UCSD-AML1 (cell line): ENCODE data around the gene SDHB.
A peak's percentile ranks its signal among the peaks of the same experiment; 100 is the strongest.

Experiments used
- DNase-seq: peaks from one replicate; lab custom pipeline; 2025; ENCODE audit not compliant: unreplicated experiment; lab: John Stamatoyannopoulos, UW

Gene SDHB

DNA sequence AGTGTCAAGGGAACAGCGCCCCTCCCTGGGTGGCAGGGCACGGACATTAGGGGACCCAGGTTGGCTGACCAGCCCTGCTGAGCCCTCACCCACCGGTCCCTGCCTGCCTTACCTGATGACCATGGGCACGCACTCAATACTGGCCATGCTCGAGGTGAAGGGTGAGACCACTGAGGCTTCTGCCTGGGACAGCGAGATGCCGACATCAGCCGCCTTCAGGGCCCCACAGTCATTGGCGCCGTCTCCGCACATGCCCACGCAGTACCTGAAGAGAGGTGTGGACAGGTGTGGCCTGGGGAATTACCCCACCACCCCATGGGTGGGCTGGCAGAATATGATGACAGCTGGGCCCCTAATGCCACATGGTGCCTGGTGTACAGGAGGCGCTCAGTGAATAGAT lies 65.6 kb downstream of the SDHB start:
- DNase-seq, result no peak

DNA sequence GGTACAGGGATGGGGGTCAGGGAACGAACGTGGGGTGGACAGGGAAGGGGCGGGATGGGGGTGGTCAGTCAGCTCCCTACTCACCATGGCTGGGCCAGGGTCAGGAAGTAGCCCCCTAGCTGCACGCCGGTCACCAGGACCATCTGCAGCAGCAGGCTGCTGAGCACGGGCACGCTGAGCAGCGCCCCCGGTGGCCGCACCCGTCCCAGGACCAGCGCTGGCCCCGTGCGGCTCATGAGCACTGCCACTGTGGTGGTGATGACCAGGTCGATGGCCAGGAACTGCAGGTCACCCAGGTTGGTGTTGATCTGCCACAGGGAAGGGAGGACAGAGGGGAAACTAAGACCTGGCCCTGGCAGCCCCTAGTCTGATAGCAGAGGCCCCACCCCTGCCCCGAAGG lies 66.9 kb downstream of the SDHB start:
- no peak for DNase-seq

DNA sequence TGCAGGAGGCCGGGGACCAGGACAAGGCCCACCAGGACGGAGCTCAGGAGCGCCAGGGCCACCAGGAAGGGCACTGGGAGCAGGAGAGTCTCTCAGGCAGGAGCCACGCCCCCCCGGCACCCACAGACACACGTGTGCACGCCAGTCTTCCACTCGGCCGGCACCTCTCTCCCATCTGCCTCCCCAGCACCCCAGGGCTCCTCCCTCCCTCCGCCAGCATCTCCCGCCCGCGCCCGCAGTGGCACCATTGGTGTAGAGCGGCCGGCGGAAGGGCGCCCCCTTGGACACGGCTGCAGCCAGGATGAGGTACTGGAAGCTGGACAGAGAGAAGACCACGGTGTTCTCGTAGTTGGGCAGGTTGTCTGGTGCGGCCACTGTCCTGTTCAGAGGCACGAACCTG lies 67.3 kb downstream of the SDHB start:
- no peak for DNase-seq

DNA sequence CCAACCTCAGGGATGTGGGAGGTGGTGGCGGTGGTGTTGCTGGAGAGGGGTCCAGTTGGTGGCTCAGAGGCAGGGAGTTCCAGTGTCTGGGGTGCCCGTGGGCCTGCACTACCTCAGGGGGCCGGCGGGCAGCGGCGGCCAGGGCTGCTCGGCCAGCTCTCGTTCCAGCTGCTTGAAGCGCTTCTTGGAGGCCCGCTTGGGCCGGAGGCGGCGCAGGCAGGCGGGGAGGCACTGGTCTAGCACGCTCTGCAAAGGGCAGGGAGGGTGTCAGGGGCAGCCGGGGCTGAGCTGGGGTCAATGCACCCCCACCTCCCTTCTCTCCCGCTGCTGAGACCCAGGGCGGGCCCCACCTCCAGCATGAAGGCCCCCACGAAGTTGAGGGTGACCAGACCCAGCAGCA lies 67.7 kb downstream of the SDHB start:
- no peak for DNase-seq

DNA sequence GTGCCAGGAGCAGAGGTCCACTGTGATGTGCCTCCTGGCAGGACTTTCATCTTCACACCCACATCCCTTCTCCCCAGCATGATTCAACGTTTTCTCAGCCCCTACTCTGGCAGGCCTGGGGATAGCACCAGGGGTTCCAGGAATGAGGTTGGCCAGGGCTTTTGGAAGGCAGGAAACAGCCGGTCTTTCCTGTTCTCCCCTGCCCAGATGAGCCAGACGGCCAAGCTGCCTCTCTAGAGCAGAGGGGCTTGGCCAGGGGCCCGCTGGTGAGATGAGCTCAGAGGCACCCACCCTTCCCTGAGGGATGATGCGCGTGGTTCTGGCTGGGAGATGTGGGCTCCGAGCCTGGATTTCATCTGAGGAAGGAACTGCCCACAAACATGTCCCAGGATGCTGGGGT lies 69.1 kb downstream of the SDHB start:
- peak; percentile 40 for DNase-seq

DNA sequence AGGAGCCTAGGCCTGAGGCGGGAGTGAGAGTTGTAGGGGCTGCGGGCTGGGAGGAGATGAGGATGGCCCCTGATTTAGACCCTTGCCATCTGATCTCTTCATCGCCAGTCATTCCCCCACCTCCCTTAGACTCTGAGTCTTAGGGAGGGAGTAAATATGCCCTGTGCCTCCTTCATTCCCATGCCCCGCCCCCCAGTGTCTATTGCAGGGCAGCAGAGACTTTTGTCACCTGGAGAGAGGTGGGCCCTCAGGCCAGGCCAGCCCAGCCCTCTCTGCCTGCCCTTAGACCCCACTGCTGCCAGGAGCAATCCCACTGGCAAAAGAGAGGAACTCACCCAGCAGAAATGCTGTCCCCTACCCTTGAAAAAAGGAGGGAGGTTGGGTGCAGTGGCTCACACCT lies 70.2 kb downstream of the SDHB start:
- DNase-seq, result no peak

DNA sequence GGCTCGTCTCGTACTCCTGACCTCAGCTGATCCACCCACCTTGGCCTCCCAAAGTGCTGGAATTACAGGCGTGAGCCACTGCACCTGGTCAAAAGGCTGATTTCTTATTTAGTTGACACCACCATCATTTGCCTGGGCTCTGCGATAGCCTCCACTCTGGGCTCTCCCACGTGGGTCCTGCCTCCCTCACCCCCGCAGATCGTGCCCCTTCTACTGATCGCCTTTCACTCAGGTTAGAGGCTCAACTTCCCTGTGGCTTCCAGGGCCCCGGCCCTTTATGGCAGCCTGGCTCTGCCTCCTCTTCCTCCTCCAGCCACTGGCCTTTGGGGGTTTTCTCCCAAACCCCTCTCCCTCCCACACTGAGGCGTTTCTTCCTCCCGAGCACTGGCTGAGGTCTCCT lies 70.9 kb downstream of the SDHB start:
- no peak for DNase-seq

DNA sequence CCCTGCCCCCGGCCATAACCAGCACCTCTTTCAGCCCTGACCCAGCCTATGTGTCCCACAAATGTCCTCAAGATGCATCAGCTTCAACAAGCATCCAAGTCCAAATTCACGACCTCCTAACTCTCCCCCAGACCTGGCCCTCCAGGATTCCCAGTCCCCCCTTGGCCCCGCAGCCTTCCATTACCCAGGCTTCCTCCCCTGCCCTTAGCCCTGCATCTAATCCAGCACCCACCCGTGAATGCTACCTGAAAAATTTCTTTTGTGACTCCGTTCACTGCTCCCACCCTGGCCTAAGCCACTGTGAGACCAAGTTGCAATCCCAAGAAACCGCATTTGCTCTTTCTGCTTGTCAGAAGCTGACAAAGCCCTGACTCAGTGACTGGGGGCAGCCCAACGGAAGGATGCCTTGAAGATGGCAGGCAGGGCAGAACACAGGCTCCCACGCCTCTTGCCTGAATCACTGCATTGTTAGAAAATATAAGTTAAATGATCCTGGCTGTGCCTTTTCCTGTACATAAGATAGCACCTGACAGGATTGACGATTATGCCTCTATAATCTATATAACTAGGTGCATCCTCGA lies 72.5 kb downstream of the SDHB start:
- no peak for DNase-seq

DNA sequence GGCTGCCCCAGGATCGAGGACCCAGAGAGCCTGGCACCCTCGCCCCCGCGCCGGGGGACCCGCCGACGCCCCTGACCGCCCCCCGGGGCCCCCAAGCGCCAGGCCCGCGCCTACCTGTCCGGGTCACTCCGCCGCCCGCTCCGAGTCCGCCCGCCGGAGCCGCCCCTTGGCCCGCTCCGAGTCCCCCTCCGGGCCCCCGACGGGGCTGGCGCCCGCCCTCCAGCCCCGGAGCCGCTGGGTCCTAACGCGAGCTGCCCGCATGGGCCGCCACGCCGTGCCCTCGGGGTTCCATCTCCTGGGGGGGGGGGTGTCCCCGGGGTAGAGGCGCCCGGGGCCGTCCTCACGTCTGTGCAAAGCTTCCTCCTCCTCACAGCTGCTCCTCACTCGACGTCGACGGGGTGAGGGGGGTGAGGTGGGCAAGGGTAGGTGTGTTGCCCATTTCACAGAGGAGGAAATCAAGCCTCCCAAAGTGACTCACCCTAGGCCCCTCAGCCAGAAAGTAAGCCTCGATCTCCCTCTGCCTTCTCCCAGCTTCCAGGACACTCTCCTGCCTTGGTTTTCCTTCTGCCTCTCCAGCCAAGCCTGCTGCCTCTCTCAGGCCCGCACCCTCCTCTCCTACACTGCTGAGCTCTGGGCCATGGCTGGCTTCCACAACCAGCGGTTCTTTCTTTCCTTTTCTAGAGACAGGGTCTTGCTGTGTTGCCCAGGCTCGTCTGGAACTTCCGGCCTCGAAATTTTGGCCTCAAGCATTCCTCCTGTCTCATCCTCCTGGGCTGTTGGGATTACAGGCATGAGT lies 73.2 kb downstream of the SDHB start, which contains the start of gene MFAP2:
MFAP2 (minus strand) TSS at position 148 of the 796 bp plus-strand sequence. CDS start 2,347 bp downstream, outside the sequence.
- DNase-seq, result no peak

DNA sequence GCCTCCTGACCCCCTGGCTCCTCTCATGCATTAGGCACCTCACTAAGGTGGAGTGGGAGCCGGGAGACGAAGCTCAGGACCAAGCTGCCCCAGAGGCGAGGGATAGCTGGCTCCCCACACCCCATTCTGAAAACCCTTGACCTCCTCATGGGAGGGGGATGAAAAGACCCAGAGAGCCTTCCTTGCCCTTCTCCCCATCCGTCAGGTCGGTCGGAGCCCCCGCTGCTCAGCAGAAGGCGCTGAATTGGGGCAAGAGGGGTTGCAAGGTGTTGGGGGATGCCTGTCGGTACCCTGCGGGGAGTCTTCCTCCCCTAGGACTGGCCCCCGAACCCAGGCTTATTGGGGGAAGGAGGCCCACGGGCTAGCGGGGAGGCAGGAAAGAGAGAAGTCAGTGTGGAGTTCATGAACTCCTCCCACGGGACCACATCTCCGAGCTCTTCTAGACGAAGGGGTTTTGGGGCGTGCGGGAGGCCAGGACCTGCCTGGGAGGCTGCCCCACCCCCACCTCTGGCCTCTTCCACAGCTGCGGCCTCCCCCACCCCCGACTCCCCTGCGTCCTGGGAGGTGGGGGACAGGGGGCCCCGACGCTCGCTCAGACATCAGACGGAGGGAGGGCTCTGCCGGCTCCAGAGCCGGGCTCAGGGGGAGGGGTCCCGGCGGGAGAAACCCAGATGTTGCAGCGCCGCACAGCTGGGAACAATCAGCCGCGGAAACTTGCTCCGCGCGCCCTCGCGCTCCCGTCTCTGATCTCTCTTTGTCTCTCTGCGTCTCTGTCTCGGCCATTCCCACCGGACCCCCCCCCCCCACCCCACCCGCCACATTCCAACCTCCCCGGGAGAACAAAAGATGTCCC lies 74.1 kb downstream of the SDHB start:
- no peak for DNase-seq

DNA sequence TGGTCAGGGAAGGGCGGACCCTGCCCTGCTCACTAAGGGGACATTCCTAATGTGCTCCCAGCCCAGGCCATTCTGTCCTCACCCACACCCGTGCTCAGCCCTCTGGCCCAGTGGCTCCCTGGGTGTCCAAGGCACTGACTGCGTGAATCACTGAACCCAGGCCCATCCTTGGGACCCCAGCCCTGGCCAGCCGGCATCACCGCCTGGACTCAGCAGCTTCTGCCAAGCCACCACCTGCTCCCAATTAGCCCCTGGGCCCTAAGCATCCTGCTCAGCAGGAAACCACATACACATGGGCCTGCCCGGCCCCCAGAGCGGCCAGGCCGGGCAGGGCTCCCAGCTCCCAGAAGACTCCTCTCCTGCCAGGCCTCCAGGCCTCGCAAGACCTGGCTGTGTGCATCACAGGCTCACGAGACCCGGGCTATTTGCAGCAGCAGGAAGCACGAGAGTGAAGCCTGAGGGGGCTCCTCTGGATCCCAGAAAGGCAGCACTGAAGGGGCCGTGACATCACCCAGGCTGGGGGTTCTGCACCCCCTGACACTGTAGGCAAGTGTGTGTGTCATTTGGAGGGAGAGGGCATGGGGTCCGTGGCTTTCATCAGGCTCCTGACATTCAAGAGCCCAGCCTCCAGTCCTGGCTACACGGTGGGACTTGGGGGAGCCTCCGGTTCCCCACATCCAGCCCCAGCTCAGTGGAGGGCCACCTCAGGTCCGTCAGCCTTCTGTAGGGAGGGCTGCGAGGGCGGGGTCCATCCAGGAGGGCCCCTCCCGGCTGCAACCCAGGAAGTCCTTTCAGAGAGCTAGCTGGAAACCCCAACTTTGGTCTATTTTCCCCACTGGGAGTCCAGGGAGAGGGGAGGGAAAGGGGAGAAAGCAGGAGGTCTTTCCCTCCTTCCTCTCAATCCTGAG lies 75.0 kb downstream of the SDHB start:
- peak; percentile 69 for DNase-seq

DNA sequence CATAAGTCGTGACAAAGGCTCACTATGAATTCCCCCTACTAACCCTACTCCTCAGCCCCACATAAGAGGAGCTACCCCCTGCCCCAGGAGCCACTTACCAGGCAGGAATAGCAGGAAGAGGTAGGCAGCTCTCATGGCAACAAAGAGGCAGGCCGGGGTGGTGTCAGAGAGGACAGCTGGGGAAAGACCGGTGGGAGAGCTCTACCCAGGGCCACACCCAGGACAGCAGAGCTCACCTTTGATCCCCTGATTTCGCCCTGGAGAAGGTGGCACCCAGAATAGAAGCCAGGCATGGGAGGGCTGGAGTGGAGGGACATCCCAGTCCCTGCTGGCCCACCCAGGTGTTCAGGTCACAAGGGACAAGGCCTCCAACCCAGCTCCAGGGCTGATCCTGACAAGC lies 75.7 kb downstream of the SDHB start:
- no peak for DNase-seq

DNA sequence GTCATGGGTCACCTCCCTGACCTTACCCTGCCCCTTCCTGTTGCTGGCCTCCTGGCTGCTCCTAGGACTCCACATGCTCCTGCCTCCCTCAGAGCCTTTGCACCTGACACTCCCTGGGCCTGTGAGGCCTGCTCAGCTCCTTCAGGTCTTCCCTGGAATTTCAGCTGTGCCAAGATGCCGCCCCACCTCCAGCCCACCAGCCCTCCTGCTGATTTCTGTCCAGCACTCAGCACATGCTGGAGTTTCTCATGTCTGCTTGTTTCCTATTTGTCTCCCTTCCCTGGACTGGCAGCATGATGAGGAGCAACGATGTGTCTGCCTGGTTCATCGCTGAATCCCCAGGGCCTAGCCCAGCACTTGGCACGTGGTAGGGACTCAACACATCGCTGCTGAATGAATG lies 76.5 kb downstream of the SDHB start:
- no peak for DNase-seq

DNA sequence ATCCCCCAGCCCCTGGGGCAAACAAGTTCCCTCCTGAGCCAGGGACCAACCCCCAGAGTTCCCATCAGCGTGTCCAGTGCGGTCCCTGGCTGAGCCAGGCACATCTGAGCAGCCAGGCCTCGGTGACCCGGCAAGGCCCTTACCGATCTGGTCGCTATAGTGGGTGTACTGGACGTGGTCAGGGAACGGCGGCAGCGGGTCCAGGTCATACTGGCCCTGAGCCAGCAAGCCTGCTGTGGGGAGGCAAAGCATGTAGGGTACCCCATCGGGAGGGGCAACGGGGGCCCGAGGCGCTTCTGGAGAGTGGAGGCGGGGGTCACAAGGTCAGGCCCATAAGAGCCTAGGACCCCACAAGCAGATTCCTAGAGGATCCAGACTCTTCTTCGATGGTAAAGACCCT lies 76.9 kb downstream of the SDHB start:
- no peak for DNase-seq

DNA sequence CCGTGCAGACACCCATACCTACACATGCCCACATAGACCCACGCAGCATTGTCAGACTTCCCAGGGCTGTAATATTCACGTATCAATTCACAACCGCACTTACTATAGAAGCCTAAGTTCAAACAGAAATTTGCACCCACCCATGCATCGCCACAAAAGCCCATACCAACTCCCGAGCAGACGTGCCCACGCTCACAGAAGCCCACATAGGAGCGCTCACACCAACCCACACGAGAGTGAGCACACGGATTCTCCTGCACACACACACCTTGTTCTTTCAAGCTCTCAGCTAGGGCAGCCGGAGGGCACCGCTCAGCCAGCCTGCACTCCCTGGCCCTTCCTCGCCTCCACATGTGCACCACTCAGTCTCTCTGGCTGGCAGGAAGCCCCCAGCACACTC lies 78.0 kb downstream of the SDHB start:
- DNase-seq, result no peak

DNA sequence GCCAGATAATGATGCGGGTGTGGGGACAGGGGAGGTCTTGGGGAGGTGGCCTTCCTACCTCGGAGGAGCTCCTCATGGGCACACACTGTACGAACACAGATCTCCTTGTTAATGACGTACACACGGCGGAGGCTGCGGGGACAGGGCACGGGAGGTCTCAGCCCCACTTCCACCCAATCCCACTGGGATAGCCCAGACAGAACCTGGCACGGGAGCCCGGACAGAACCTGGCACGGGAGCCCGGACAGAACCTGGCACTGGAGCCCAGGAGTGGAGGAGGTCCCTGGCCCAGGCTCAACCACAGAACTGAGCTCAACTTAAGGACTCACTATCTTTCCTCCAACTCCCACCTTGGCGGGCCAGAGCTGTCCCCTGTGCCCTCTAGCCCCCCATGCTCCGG lies 78.6 kb downstream of the SDHB start:
- no peak for DNase-seq

DNA sequence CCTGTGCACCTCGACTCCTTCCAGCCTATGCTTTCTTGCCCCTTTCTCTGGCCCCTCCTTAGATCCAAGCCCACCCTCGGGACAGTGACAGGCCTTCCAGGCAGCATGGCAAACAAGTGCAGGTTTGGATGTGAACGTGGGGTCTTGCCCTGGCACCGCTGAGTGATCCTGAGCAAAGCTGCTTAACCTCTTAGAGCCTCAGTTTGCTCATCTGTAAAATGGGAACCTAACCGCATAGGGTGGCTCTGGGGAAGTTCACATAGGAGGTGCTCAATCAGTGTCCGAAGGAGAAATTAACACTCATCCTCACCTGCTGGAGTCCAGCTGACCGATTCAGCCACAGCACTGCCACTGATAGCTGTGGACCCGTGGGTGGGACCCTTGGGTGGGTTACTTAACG lies 80.6 kb downstream of the SDHB start:
- DNase-seq, result no peak

DNA sequence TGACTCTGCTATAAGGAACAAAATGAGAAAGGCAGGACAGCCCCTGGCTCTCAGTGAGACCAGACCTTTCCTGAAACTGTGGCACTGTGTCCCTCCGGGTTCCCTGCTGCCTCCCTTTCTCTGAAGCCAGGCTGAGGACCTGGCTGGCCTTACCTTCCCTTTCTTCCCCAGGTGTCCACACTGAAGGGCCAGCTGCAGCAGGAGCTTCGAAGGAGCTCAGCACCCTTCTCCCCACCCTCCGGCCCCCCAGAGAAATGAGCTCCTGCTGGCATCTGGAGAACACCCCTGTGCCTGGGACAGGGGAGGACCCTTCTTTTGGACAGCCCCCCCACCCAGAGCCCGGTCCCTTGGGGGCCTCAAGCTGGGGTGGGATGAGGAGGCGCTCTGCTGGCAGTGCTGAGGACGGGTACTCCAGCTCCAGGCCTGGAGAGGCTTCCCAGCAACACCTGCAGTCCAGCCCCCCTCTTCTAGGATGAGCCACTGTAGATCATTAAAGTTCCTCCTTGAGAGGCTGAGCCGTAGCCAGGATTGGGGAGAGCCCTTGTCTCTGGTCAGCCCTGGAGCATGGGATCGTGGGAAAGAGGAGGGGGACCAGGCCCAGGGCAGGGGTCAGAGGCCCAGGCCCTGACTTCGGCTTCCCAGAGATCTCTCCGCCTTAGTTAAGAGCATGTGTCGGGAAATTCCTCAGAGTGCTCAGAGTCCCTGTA lies 81.5 kb downstream of the SDHB start:
- no peak for DNase-seq

DNA sequence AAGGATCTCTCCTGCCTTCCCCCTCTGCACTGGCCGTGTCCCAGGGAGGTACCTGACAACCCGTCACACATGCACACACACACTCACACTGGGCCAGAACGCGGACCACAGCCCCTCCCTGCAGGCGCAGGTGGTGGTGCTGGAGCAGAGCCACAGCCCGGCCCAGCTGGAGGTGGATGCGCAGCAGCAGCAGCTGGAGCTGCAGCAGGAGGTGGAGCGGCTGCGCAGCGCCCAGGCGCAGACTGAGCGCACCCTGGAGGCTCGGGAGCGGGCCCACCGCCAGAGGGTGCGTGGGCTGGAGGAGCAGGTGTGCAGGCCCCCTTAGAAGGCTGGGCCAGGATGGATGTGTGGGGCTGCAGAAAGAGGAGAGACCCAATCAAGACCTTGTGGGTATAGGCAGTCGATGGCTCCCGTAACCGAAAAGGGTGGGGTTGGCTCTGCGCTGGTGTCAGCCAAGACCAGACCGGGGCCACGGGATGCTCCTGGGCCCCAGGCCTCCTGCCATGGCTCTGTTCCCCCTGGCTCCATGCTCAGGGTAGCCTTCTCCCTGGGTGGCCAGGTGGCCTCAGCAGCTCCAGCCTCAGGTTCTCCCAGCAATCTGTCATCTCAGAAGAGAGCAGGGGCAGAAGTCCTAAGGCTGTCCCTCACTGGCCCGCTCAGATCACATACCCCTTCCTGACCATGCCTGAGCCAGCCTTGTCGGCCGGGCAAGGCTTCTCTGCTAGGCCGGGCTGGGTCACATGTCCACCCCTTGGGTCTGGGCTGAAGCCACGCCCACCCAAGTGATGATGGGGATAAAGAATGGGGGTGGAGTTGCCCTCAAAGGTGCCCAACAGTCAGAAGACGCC lies 82.3 kb downstream of the SDHB start:
- no peak for DNase-seq
